Esophagus muscularis mucosa (tissue), 3 donors: Measurements from ENCODE around the gene STRIP2.

Experiments
- CTCF ChIP-seq, 3 experiments: fragments of 200-600 bp in 2 of 3; fragments of 450-650 bp in 1 of 3; sonication (generic) in 2 of 3; IDR thresholded peaks; one replicate each; pipeline ENCODE4 v1.5.1; 2017 to 2019; ENCODE audit warnings: antibody characterized with exemption in 3 of 3, mild to moderate bottlenecking in 2 of 3, moderate library complexity in 1 of 3
- POLR2A ChIP-seq: fragments of 450-650 bp; IDR thresholded peaks from one replicate; pipeline ENCODE4 v1.6.1; 2017; ENCODE audit warnings: antibody characterized with exemption, moderate library complexity, mild to moderate bottlenecking, low read depth

DNA sequence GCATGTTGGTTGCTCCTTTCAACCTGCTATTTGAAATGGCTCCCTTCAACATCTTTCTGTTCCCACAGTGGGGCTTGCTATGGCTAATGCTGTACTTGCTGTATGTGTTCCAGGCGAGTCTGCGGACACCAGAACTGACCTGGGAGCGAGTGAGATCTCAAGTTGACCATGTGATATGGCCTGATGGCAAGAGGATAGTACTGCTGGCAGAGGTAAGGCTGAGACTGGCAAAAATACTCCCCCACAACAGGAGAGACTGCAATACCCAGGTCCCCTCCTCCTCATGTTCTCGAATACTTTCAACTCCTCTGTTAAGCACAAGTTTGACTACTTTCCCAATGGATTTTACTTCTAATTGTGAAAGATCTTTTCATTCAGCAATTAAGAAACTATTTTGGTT lies 11.5 kb upstream of the STRIP2 start:
- TF ChIP-seq POLR2A (no peak), CTCF (IDR thresholded peaks at IDR 0.05) (no peak)
